Liver (tissue), 9 donors: ENCODE results near the gene CADPS. TPM values are rescaled to one million over a fixed set of nuclear protein-coding genes. Genes with fewer than 3 reads are reported as not detected.

ENCODE experiments used
- DNase-seq: peaks from one replicate; pipeline ENCODE4 v3.0.0-alpha.2; 2017; ENCODE audit warnings: low spot score
- H3K27ac ChIP-seq, 2 donors: one replicate each; pipeline ENCODE4 v1.7.0; 2013; ENCODE audit warnings: inconsistent platforms in 2 of 2, low read length in 2 of 2, control low read depth in 1 of 2, low read depth in 1 of 2, mild to moderate bottlenecking in 1 of 2
- H3K27me3 ChIP-seq, 4 donors: one replicate each; pipeline versions ENCODE4 v1.6.1 to v1.7.0; 2013; ENCODE audit warnings: low read length in 3 of 4, inconsistent platforms in 1 of 4, mild to moderate bottlenecking in 1 of 4, moderate library complexity in 1 of 4; ENCODE audit not compliant: control insufficient read depth in 4 of 4, insufficient read depth in 4 of 4
- H3K36me3 ChIP-seq, 4 donors: one replicate each; pipeline versions ENCODE4 v1.6.1 to v1.7.0; 2013; ENCODE audit warnings: low read length in 3 of 4, mild to moderate bottlenecking in 3 of 4, low read depth in 1 of 4, moderate library complexity in 1 of 4; ENCODE audit not compliant: control insufficient read depth in 4 of 4, insufficient read depth in 3 of 4
- H3K4me1 ChIP-seq, 4 donors: one replicate each; pipeline versions ENCODE4 v1.6.1 to v1.7.0; 2013; ENCODE audit warnings: low read length in 3 of 4, mild to moderate bottlenecking in 3 of 4, moderate library complexity in 1 of 4; ENCODE audit not compliant: control insufficient read depth in 4 of 4, insufficient read depth in 4 of 4
- H3K4me3 ChIP-seq, 3 donors: one replicate each; pipeline versions ENCODE4 v1.6.1 to v1.7.0; 2013; ENCODE audit warnings: low read length in 3 of 3, control low read depth in 1 of 3, low read depth in 1 of 3, mild to moderate bottlenecking in 1 of 3
- H3K9ac ChIP-seq, 2 donors: one replicate each; pipeline ENCODE4 v1.7.0; 2013; ENCODE audit warnings: low read length in 2 of 2, mild to moderate bottlenecking in 2 of 2, moderate library complexity in 2 of 2, control low read depth in 1 of 2, low read depth in 1 of 2
- H3K9me3 ChIP-seq, 4 donors: one replicate each; pipeline versions ENCODE4 v1.6.1 to v1.7.0; 2013; ENCODE audit warnings: low read length in 3 of 4; ENCODE audit not compliant: control insufficient read depth in 4 of 4
- FOXA1 ChIP-seq: IDR thresholded peaks from 2 replicates; pipeline ENCODE4 v1.6.1; 2016; ENCODE audit warnings: antibody characterized with exemption
- FOXA2 ChIP-seq: IDR thresholded peaks from 2 replicates; pipeline ENCODE4 v1.6.1; 2016; ENCODE audit warnings: antibody characterized with exemption
- HNF4G ChIP-seq: IDR thresholded peaks from 2 replicates; pipeline ENCODE4 v1.6.1; 2016; ENCODE audit warnings: antibody characterized with exemption
- NR2F2 ChIP-seq: IDR thresholded peaks from 2 replicates; pipeline ENCODE4 v1.6.1; 2016; ENCODE audit warnings: antibody characterized with exemption
- RAD21 ChIP-seq, 2 donors: IDR thresholded peaks; 2 replicates each; pipeline ENCODE4 v1.6.1; 2016; ENCODE audit warnings: antibody characterized with exemption in 2 of 2, mild to moderate bottlenecking in 2 of 2
- RXRA ChIP-seq, 2 donors: IDR thresholded peaks; 2 replicates each; pipeline ENCODE4 v1.6.1; 2017 to 2018; ENCODE audit warnings: antibody characterized with exemption in 2 of 2, mild to moderate bottlenecking in 1 of 2
- SP1 ChIP-seq: IDR thresholded peaks from 2 replicates; pipeline ENCODE4 v1.6.1; 2018; ENCODE audit warnings: antibody characterized with exemption, mild to moderate bottlenecking
- TAF1 ChIP-seq: conservative IDR thresholded peaks from 2 replicates; pipeline ENCODE4 v1.6.1; 2016; ENCODE audit warnings: antibody characterized with exemption, mild to moderate bottlenecking
- YY1 ChIP-seq: IDR thresholded peaks from 2 replicates; pipeline ENCODE4 v1.6.1; 2016; ENCODE audit warnings: antibody characterized with exemption, mild to moderate bottlenecking
- WGBS: extraction: QIAGEN DNeasy Blood & Tissue Kit; methylation state at CpG from one replicate; pipeline ENCODE4 v1.1.7; 2013; 5-methylcytosine and 5-hydroxymethylcytosine counted together
- polyA plus RNA-seq, 2 donors: library from polyadenylated mRNA; stranded (reverse) in 1 of 2; unstranded in 1 of 2; fragments of 200-250 nt in 1 of 2; fragments of >200 nt in 1 of 2; fragmentation: Nextera tagmentation in 1 of 2; extraction: Ambion mirVana in 1 of 2; gene quantifications; one replicate each; pipeline versions ENCODE4 v1.2.1 to v1.2.3, GENCODE V29; 2013 to 2015
- total RNA-seq, 2 donors: library from RNA; depleted of rRNA; stranded (reverse); fragments of >200 nt; gene quantifications; one replicate each; pipeline ENCODE4 v1.2.3, GENCODE V29; 2014
- TF ChIP-seq, protein P1 (sequence below): IDR thresholded peaks from 2 replicates; pipeline ENCODE4 v1.6.1; 2016; ENCODE audit warnings: antibody characterized with exemption
- TF ChIP-seq, protein P2 (sequence below): IDR thresholded peaks from 2 replicates; pipeline ENCODE4 v1.6.1; 2016; ENCODE audit warnings: antibody characterized with exemption, mild to moderate bottlenecking
- TF ChIP-seq, protein P3 (sequence below): IDR thresholded peaks from 2 replicates; pipeline ENCODE4 v1.6.1; 2016; ENCODE audit warnings: antibody characterized with exemption
- TF ChIP-seq, protein P4 (sequence below): IDR thresholded peaks from 2 replicates; pipeline ENCODE4 v1.6.1; 2016; ENCODE audit warnings: antibody characterized with exemption
- donor health status: healthy.
- donor health status: healthy.
- donor health status: healthy.
- donor health status: healthy.
- donor health status: healthy.

The CADPS gene
- total and polyA plus RNA-seq, 4 donors: 0.05 to 0.37 (median 0.17) TPM; not detected in 1

DNA sequence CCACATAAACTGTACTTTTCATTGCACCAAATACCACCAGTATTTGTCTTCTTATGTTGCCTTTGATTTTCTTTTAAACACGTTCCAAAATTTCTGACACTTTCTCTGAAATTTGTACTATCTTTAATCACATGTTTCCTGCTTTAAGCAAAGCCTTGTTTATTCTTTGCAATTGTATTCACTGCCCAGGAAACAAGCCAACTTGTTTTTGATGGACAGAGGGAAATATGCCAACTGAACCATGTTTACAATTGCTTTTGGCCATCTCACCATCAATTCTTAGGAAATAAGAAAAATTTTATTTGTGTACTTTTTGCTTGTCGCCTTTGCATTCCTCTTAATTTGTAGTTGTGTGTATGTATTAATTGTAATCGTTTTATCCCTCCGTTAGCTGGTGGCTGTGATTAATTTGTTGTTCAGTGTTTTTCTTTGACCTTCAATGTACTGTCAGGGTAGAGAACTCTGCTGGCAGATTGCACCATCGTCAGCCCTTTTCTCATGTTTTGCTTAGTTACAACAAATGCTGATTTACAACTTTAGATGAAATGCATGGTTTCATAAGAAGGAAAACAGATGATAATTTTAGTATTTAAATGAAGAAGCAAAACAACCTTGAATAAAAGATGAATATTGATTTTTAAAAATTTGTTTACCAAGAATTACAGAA is 482.5 kb downstream of the CADPS start:
- H3K4me3 ChIP-seq: no peak overlapping the region
- no peaks in the 10 kb centered on the region for H3K4me1 ChIP-seq
- H3K9me3 ChIP-seq: peaks cover 0 to 6% (median 0%) of the 10 kb centered on the region in 4 donors
- no peak overlapping the region for H3K27ac ChIP-seq
- no peaks in the 10 kb centered on the region for H3K36me3 ChIP-seq
- TF ChIP-seq FOXA1 (no peak), SP1 (no peak), RAD21 (IDR thresholded peaks at IDR 0.05) (no peak), HNF4G (no peak)
- TF ChIP-seq, protein P1, sequence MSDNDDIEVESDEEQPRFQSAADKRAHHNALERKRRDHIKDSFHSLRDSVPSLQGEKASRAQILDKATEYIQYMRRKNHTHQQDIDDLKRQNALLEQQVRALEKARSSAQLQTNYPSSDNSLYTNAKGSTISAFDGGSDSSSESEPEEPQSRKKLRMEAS: no peak
- TF ChIP-seq, protein P2, sequence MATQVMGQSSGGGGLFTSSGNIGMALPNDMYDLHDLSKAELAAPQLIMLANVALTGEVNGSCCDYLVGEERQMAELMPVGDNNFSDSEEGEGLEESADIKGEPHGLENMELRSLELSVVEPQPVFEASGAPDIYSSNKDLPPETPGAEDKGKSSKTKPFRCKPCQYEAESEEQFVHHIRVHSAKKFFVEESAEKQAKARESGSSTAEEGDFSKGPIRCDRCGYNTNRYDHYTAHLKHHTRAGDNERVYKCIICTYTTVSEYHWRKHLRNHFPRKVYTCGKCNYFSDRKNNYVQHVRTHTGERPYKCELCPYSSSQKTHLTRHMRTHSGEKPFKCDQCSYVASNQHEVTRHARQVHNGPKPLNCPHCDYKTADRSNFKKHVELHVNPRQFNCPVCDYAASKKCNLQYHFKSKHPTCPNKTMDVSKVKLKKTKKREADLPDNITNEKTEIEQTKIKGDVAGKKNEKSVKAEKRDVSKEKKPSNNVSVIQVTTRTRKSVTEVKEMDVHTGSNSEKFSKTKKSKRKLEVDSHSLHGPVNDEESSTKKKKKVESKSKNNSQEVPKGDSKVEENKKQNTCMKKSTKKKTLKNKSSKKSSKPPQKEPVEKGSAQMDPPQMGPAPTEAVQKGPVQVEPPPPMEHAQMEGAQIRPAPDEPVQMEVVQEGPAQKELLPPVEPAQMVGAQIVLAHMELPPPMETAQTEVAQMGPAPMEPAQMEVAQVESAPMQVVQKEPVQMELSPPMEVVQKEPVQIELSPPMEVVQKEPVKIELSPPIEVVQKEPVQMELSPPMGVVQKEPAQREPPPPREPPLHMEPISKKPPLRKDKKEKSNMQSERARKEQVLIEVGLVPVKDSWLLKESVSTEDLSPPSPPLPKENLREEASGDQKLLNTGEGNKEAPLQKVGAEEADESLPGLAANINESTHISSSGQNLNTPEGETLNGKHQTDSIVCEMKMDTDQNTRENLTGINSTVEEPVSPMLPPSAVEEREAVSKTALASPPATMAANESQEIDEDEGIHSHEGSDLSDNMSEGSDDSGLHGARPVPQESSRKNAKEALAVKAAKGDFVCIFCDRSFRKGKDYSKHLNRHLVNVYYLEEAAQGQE: no peak
- 41% methylated on average over 5 of the region's 5 CpGs for WGBS
- no peak for DNase-seq
- no peak overlapping the region for H3K9ac ChIP-seq
- H3K27me3 ChIP-seq: peaks cover 0 to 2% (median 0%) of the 10 kb centered on the region in 4 donors

DNA sequence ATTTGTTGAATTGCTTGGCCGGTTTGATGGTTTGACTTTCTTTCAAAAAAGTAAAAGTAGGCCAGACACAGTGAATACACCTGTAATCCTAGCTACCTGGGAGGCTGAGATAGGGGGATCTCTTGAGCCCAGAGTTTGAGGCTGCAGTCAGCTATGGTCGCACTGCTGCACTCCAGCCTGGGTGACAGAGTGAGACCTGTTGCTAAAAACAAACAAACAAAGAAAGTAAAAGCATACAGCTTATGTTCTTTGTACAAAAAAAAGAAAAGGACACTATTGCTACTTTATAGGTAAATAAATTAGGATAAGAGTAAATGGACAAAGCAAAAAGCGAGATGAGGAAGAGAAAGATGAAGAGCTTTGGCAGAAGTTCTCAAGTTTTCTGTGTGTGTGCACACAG is 488.0 kb downstream of the CADPS start:
- DNase-seq: no peak
- Histone ChIP-seq H3K9me3 (peaks cover 0 to 6% (median 0%) of the 10 kb centered on the region in 4 donors), H3K9ac (no peak overlapping the region), H3K27me3 (peaks cover 0 to 4% (median 0%) of the 10 kb centered on the region in 4 donors), H3K4me3 (no peak overlapping the region), H3K27ac (no peak overlapping the region), H3K36me3 (no peaks in the 10 kb centered on the region), H3K4me1 (no peaks in the 10 kb centered on the region)
- TF ChIP-seq, protein P3, sequence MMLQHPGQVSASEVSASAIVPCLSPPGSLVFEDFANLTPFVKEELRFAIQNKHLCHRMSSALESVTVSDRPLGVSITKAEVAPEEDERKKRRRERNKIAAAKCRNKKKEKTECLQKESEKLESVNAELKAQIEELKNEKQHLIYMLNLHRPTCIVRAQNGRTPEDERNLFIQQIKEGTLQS: no peak
- TF ChIP-seq FOXA1: no peak
- TF ChIP-seq HNF4G: no peak
- no peak for TF ChIP-seq RXRA (IDR thresholded peaks at IDR 0.05)
- no peak for TF ChIP-seq SP1
- TF ChIP-seq, protein P4, sequence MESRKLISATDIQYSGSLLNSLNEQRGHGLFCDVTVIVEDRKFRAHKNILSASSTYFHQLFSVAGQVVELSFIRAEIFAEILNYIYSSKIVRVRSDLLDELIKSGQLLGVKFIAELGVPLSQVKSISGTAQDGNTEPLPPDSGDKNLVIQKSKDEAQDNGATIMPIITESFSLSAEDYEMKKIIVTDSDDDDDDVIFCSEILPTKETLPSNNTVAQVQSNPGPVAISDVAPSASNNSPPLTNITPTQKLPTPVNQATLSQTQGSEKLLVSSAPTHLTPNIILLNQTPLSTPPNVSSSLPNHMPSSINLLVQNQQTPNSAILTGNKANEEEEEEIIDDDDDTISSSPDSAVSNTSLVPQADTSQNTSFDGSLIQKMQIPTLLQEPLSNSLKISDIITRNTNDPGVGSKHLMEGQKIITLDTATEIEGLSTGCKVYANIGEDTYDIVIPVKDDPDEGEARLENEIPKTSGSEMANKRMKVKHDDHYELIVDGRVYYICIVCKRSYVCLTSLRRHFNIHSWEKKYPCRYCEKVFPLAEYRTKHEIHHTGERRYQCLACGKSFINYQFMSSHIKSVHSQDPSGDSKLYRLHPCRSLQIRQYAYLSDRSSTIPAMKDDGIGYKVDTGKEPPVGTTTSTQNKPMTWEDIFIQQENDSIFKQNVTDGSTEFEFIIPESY: no peak
- TF ChIP-seq YY1: no peak
- TF ChIP-seq RAD21 (IDR thresholded peaks at IDR 0.05): no peak
- 91% methylated on average over 3 of the region's 3 CpGs for WGBS

DNA sequence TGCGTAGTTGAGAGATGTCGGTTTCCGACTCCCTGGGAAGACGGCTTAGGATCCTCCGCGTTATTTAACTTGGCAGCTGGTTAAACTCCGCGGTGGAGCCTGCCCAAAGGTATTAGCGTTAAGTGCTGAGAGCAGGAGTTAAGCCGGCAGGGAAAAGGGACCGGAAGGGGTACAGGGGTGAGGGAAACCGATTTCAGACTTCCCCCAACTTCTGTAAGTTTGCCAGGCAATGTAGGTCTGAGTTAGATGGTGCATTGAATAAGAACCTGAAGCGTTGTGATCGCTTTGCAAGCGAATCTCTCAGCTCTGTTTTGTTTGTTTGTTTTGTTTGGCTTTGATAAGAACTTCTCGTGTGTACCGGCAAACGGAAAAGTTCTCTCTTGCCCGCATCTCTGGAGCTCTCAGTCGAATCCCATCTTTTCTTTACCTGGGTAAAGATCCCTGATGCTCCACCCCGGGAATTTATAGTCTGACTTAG is 495.9 kb downstream of the CADPS start:
- no peaks in the 10 kb centered on the region for H3K36me3 ChIP-seq
- TF ChIP-seq, protein P4: no peak
- TF ChIP-seq RAD21 (IDR thresholded peaks at IDR 0.05) (no peak), SP1 (no peak), TAF1 (no peak), FOXA2 (no peak), NR2F2 (no peak)
- TF ChIP-seq, protein P3: no peak
- no peak overlapping the region for H3K27ac ChIP-seq
- 4% methylated on average over 21 of the region's 21 CpGs for WGBS
- no peak for DNase-seq
- peaks cover 2 to 8% (median 4%) of the 10 kb centered on the region in 4 donors for H3K4me1 ChIP-seq
- no peak overlapping the region for H3K4me3 ChIP-seq
- H3K9me3 ChIP-seq: peaks cover 0 to 2% (median 0%) of the 10 kb centered on the region in 4 donors
- no peak overlapping the region for H3K9ac ChIP-seq
- peaks cover 6 to 39% (median 20%) of the 10 kb centered on the region in 4 donors for H3K27me3 ChIP-seq
